ENCODE data around the gene ZNF467.

Gene ZNF467

DNA sequence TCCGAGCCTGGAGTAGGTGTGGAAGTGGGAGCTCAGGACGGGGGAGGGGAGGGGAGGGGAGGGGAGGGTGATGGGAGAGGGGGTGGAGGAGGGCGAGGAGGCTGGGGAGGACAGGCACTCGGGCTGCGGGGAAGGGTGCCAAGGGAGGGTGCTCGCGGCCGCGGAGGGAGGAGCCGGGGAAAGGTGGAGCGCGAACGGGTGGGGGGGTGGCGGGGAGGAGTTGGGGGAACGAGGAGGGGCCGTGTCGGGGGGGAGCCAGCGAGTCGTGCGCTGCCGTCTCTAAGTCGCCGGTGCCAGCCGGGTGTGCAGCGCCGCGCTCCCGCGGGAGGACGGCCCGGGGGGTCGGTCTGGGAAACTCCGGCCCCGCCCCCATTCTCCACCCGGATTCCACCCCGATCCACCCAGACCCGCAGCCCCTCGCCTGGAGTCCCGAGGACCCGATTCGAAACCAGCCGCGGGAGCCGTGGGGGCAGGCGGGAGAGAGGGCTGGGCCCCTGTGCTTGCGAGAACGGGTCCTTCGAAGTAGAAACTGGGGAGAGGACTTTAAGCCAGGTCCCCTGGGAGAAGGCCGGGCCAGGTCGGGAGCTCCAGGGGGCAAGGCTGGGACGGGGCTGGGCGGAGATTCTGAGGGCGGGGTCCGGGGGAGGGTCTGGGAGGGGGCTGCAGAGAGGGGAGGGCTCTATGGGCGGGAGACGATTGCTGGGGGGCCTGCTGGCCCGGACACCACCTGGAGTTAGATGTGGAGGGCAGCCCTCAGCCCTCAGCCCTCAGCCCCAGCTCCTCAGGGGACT lies at the start of gene ZNF467:
Gene ZNF467, minus strand, starts transcription at position 143 of the 791 bp plus-strand sequence. CDS start 2,556 bp downstream, outside the sequence.
- no peak for DNase-seq (ENCODE audit: low read depth)

DNA sequence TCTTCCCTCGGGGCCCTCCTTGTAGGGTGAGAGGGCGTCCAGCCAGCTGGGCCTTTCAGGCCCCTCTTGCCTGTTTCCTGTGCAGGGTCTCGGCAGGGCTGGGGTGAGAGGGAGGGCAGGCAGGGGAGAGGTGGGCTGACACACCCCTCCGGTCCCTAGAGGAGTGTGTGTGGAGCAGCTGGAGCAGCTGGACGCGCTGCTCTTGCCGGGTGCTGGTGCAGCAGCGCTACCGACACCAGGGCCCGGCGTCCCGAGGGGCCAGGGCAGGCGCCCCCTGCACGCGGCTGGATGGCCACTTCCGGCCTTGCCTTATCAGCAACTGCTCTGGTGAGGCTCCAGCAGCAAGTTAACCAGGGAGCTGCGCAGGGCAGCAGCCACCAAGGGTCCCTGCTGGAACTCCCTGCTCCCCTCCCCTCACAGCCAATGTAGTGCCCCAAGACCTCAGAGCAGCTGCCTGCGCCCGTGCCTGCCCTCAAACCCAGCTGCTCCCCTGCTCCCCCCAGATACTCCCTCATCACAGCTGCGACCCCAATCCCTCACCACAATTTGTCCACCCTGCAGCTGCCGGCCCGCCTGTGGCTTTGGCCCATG lies 49.1 kb upstream of the ZNF467 start:
- no peak for DNase-seq (ENCODE audit: low read depth)

GRCh38 chr7:149821191-149822148 lies 48.1 kb upstream of the ZNF467 start:
- DNase-seq (ENCODE audit: low read depth), result no peak

DNA sequence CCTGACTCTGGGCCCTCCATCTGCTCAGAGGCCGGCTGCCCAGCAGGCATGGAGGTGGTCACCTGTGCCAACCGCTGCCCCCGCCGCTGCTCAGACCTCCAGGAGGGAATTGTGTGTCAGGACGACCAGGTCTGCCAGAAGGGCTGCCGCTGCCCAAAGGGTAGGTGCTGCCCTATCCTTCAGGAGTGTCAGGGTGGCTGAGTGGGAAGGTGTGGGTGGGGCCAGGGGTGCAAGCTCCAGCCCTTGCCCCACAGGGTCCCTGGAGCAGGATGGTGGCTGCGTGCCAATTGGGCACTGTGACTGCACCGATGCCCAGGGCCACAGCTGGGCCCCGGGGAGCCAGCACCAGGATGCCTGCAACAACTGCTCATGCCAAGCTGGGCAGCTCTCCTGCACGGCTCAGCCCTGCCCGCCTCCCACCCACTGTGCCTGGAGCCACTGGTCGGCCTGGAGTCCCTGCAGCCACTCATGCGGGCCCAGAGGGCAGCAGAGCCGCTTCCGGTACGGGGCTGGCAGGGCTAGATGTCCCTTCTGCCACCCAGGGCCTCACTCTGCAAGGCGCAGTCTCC lies 47.3 kb upstream of the ZNF467 start:
- no peak for DNase-seq (ENCODE audit: low read depth)

DNA sequence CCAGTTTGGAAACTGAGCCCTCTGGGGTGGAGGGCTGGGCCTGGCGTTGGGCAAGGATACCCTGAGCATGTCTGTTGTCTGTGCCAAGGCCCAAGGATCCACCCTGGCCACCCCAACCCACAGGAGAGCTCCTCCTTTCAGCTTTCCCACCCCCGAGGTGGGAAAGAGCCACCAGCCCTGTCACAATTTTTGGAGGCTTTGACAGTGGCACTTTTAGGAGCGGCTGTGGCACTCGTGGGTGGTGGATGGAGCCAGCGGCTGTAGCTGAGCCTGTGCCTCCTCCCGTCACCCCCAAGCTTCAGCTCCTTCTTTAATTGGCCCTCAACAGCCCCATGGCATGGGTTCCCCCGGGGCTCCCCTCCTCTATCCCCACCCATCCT lies 46.6 kb upstream of the ZNF467 start:
- no peak for DNase-seq (ENCODE audit: low read depth)

GRCh38 chr7:149819141-149819960 lies 46.0 kb upstream of the ZNF467 start:
- no peak for DNase-seq (ENCODE audit: low read depth)

GRCh38 chr7:149818536-149818840 lies 45.1 kb upstream of the ZNF467 start:
- no peak for DNase-seq (ENCODE audit: low read depth)

GRCh38 chr7:149817836-149818535 lies 44.6 kb upstream of the ZNF467 start:
- no peak for DNase-seq (ENCODE audit: low read depth)

DNA sequence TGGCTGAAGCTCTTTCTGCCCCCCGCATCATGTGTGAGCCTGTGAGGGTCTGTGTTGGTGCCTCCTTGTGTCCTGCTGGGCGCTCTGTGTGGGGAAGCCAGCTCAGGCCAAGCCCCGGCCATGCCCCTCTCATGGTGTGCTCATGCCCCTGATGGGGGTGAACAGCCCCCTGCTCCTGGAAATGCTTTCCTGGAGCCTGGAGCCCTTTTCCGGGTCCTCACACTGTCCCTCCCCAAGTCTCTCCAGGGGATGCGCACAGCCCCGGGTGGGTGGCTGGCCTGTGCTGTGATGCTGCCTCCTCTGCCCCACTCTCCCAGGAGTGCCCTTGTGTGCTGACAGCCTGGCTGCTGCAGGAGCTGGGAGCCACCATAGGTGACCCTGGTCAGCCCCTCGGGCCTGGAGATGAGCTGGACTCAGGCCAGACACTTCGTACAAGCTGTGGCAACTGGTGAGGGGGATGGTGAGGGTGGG lies 43.9 kb upstream of the ZNF467 start:
- DNase-seq (ENCODE audit: low read depth), result no peak

DNA sequence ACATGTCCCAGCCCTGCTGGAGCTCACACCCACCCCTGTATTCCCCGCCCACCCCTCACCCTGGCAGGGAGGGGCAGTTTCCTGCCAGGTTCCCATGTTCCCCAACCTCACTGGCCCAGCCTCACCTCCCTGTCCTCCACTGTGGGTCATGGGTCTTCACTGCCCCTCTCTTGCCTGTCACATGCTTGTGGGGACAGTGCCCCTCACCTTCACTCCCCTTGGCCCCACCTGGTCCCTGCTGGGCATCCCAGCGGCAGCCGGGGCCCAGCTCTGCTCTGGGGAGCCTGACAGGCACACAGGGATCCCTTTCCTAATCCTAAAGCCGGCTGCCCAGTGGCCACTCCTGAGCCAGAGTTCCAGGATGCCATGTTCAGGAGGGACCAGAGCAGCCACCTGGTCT lies 43.4 kb upstream of the ZNF467 start:
- no peak for DNase-seq (ENCODE audit: low read depth)

DNA sequence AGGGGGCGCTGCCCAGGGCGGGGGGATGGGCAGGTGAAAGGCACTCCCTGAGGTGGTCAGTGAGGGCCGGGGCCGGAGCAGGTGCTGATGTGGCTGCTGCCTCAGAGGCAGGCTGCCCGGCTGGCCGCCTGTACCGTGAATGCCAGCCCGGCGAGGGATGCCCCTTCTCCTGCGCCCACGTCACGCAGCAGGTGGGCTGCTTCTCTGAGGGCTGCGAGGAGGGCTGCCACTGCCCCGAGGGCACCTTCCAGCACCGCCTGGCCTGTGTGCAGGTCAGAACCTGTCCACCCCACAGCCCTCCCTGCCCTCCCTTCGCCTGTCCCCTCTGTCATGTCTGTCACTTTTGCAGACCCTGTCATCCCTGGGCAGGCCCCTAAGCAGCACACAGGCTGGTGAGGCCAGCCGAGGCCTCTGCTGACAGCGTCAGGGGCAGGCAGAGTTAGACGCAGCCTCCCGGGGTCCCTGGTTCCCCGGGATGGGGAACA lies 42.9 kb upstream of the ZNF467 start:
- DNase-seq (ENCODE audit: low read depth), result no peak

DNA sequence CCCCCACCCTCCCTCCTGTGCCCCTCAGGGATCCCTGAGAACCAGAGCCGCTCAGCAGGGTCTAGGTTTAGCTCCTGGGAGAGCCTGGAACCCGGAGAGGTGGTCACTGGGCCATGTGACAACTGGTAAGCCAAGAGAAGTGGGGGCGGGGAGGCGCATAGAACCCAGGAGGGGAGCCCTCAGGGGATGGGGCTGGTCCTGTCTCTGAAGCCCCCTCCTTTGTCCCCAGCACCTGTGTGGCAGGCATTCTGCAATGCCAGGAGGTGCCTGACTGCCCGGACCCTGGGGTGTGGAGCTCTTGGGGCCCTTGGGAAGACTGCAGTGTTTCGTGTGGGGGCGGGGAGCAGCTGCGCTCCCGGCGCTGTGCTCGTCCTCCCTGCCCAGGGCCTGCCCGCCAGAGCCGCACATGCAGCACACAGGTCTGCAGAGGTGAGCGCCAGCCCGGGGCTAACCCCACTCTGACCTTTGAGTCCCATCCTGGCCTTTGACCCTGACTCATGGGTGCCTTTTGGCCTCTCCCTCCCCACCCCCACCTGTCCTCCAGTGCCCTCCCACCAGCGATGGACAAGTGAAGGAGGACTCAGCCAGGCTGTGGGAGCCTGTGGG lies 42.4 kb upstream of the ZNF467 start:
- no peak for DNase-seq (ENCODE audit: low read depth)

DNA sequence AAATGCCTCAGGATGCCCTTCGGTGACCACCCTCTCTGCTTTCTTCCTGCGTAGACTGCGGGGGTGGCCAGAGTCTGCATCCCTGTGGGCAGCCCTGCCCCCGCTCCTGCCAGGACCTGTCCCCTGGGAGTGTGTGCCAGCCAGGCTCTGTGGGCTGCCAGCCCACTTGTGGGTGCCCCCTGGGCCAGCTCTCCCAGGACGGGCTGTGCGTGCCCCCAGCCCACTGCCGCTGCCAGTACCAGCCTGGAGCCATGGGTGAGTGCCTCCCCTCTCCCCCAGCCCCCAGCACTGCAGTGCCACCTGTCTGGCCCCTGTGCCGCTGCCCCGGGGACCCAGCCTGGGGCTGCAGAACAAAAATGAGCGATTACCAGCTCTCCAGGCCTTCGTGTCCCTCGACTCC lies 41.7 kb upstream of the ZNF467 start:
- DNase-seq (ENCODE audit: low read depth), result no peak

DNA sequence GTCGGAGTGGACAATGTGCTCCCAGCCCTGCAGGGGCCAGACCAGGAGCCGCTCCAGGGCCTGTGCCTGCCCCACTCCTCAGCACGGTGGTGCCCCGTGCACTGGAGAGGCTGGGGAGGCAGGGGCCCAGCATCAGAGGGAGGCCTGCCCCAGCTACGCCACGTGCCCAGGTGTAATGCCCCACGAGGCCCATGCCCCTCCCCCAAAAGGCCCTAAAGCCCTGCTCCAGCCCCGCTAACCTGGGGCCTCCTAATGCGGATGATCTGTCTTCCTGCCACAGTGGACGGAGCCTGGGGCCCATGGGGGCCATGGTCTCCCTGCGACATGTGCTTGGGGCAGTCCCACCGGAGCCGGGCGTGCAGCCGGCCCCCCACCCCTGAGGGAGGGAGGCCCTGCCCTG lies 41.1 kb upstream of the ZNF467 start:
- DNase-seq (ENCODE audit: low read depth), result no peak

- no peak for DNase-seq (ENCODE audit: low read depth)
Measured at GRCh38 chr7:149813254-149814035, 40.1 kb upstream of the ZNF467 start.

DNA sequence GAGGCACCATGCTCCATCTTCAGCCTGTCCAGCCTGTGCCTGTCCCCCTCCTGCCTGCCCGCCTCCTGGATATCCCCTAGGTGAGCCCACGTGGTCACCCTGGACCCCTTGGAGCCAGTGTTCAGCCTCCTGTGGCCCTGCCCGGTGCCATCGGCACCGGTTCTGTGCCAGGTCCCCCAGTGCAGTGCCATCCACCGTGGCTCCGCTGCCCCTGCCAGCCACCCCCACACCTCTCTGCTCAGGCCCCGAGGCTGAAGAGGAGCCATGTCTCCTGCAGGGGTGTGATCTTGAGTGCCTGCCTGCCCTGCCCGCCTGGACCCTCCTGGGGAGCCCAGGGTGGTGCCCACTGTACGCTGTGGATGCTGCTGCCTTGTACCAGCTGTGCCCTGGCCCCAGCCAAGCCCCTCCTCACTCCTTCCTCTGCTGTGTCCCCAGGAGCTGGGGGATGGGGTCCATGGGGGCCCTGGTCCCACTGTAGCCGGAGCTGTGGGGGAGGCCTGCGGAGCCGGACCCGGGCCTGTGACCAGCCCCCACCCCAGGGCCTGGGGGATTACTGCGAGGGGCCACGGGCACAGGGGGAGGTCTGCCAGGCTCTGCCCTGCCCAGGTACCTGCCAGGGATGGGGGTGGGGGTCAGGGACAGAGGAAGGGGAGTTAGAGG lies 38.6 kb upstream of the ZNF467 start:
- DNase-seq (ENCODE audit: low read depth), result no peak

DNA sequence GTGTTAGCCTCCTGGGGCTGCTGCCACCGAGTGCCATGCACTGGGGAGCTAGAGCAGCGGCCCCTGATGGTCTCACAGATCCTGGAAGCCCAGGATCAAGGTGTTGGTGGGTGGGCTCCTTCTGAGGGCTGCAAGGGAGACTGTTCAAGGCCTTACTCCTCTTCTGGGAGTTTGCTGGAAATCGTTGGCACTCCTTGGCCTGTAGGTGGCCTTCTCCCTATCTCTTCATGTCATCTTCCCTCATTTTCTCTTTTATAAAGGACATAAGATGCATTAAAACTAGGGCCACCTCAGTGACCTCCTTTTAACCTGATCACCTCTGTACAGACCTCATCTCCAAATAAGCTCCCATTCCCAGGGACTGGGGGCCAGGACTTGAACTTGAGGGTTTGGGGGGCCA lies 37.8 kb upstream of the ZNF467 start:
- no peak for DNase-seq (ENCODE audit: low read depth)

DNA sequence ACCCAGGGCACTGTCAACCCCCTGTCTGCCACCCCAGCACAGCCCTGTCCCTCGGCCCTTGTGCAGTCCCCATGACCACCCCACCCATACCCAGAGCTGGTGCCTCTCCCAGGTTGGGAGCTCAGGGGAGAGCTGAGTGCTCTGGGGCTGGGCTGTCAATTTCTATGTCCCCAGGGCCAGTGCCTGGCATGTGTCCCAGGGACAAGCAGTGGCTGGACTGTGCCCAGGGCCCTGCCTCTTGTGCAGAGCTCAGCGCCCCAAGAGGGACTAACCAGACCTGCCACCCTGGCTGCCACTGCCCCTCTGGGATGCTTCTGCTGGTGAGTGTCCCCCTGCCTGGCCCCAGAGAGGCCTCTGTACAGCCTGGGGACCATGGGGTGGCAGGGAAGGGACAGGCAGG lies 35.8 kb upstream of the ZNF467 start:
- DNase-seq (ENCODE audit: low read depth), result no peak

- no peak for DNase-seq (ENCODE audit: low read depth)
Measured at GRCh38 chr7:149808311-149808710, 34.9 kb upstream of the ZNF467 start.
